ENCODE data around the gene APBB2.

GRCh38 chr4:41069257-41069656, 145.1 kb downstream of the APBB2 start:
- TF ChIP-seq CTCF (conservative IDR thresholded peaks at IDR 0.05) (no peak), EZH2 (IDR thresholded peaks at IDR 0.05; ENCODE audit: low read depth) (no peak)
